Stimulated activated CD4-positive, alpha-beta T cell treated with anti-CD3 and anti-CD28 coated beads, Interleukin-12 subunit alpha, Interleukin-12 subunit beta, amount 100 ng/mL, for 24 hours (primary cell): ENCODE data around the gene CRYZ.

Experiments
- DNase-seq, 2 experiments: peaks; one replicate each; pipeline ENCODE4 v3.0.0-alpha.2; 2020; ENCODE audit warnings: low read depth in 2 of 2

The CRYZ gene

GRCh38 chr1:74731399-74732052, 1.3 kb downstream of the CRYZ start:
- DNase-seq: no peak

GRCh38 chr1:74729741-74730478, 2.9 kb downstream of the CRYZ start:
- DNase-seq: no peak

- no peak for DNase-seq
These were observed 4.1 kb downstream of the CRYZ start for GRCh38 chr1:74728736-74729135.

- DNase-seq: no peak
These were observed 6.8 kb downstream of the CRYZ start for GRCh38 chr1:74726063-74726462.

- no peak for DNase-seq
These were observed 15.2 kb downstream of the CRYZ start for GRCh38 chr1:74717626-74718025.

- DNase-seq: no peak
These were observed 16.0 kb downstream of the CRYZ start for GRCh38 chr1:74716822-74717221.

- DNase-seq: no peak
These were observed 17.0 kb downstream of the CRYZ start for GRCh38 chr1:74715806-74716205.

GRCh38 chr1:74715236-74715502, 17.7 kb downstream of the CRYZ start:
- no peak for DNase-seq

- no peak for DNase-seq
These were observed 18.2 kb downstream of the CRYZ start for GRCh38 chr1:74714429-74715235.

- DNase-seq: no peak
These were observed 19.0 kb downstream of the CRYZ start for GRCh38 chr1:74713849-74714248.

GRCh38 chr1:74712881-74713280, 20.0 kb downstream of the CRYZ start:
- DNase-seq: no peak

- DNase-seq: no peak
These were observed 29.3 kb downstream of the CRYZ start for GRCh38 chr1:74703386-74704182.

- no peak for DNase-seq
These were observed 33.5 kb downstream of the CRYZ start for GRCh38 chr1:74699331-74699730.

- no peak for DNase-seq
These were observed 35.0 kb downstream of the CRYZ start for GRCh38 chr1:74697832-74698231.

GRCh38 chr1:74693473-74693872, 39.4 kb downstream of the CRYZ start:
- no peak for DNase-seq

GRCh38 chr1:74690909-74691308, 41.9 kb downstream of the CRYZ start:
- no peak for DNase-seq

GRCh38 chr1:74690364-74690696, 42.5 kb downstream of the CRYZ start:
- DNase-seq: no peak

- DNase-seq: no peak
These were observed 43.1 kb downstream of the CRYZ start for GRCh38 chr1:74689621-74690363.

GRCh38 chr1:74686928-74687327, 45.9 kb downstream of the CRYZ start:
- no peak for DNase-seq

GRCh38 chr1:74684301-74684700, 48.5 kb downstream of the CRYZ start:
- DNase-seq: no peak

GRCh38 chr1:74683656-74684055, 49.2 kb downstream of the CRYZ start:
- no peak for DNase-seq

GRCh38 chr1:74681851-74682250, 51.0 kb downstream of the CRYZ start:
- no peak for DNase-seq
